Stimulated activated naive CD4-positive, alpha-beta T cell (primary cell): ENCODE results near the gene SLC38A6.

Source experiments
- DNase-seq, 6 experiments: peaks; one replicate each; lab custom pipeline; 2025; lab: John Stamatoyannopoulos, UW

SLC38A6 gene

GRCh38 chr14:60980811-60981632 lies at the start of gene SLC38A6, which contains the start of gene TRMT5:
SLC38A6 (plus strand) TSS chr14:60981245; CDS start chr14:60981278, 33 bp downstream.
TRMT5 (minus strand) TSS chr14:60981079; CDS start chr14:60980973, 106 bp downstream.
- peak; percentile 82 to 95 (median 89) for DNase-seq

DNA sequence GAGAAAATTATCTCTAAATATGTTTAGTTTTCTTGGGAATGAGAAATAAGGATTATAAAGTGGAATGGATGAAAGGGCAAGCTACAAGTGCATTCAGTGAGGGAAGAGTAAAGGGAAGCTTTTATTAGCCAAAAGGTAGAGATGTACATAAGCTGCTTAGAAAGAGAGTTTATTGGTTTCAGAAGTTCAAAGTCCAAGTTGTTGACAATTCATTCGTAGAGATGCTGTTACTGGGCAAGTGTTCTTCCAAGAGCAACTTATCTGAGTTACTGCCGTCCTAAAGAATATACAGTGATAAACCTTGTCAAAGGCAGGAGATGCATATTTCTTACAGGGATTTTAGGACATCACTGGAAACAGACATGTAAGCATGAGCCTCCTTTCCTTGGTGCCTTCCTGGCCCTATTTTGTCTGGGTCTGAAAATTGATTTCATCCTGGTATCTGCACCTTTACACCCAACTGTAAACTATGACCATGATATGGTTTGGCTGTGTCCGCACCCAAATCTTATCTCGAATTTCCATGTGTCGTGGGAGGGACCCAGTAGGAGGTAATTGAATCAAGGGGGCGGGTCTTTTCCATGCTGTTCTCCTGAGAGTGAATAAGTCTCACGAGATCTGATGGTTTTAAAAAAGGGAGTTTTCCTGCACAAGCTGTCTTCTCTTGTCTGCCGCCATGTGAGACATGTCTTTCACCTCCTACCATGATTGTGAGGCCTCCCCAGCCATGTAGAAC lies 47.0 kb upstream of the SLC38A6 start:
- no peak for DNase-seq

- DNase-seq: no peak
Measured at GRCh38 chr14:60935319-60935718, 45.7 kb upstream of the SLC38A6 start.

DNA sequence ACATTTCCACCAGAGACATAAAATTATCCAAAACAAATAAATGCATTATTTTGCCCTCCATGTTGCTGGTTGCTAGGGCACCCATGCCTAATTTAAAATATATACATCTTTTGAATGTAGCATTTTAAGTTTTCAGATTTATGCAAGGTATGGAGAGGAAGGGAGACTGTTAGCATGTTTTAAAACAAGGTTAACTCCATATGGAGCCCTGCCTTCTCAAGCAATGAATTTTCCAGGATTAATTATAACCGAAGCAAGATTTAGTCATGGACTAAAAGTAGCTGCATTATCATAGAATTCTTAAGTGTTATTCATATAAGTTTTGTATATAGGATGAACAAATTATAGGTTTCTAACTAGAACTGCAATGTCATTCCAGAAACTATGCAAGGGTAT lies 37.4 kb upstream of the SLC38A6 start:
- no peak for DNase-seq

DNA sequence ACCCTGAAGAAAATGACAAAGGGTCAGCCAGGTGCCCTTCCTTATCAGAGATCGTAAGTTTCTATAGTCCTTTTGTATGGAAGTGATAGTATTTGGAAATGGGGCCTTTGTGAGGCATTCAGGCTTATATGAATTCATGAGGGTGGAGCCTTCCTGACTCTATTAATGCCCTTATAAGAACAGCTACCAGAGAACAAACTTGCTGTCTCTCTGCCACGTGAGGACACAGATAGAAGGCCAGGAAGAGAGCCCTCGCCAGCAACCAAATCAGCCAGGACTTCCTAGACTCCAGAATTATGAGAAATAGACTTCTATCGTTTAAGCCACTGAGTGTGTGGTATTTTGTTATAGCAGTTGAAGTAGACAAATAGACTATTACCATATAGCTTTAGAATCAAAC lies 36.8 kb upstream of the SLC38A6 start:
- no peak for DNase-seq

- no peak for DNase-seq
Measured at GRCh38 chr14:60945984-60946383, 35.1 kb upstream of the SLC38A6 start.

- DNase-seq: no peak
Measured at GRCh38 chr14:60946773-60947172, 34.3 kb upstream of the SLC38A6 start.

GRCh38 chr14:60951776-60952435 lies 29.1 kb upstream of the SLC38A6 start:
- no peak for DNase-seq

GRCh38 chr14:60956202-60956601 lies 24.8 kb upstream of the SLC38A6 start:
- DNase-seq: no peak

GRCh38 chr14:60956632-60957031 lies 24.4 kb upstream of the SLC38A6 start:
- no peak for DNase-seq

- DNase-seq: no peak
Measured at GRCh38 chr14:60958146-60958545, 22.9 kb upstream of the SLC38A6 start.

GRCh38 chr14:60963761-60964160 lies 17.3 kb upstream of the SLC38A6 start:
- no peak for DNase-seq

GRCh38 chr14:60964904-60965303 lies 16.1 kb upstream of the SLC38A6 start:
- no peak for DNase-seq

GRCh38 chr14:60965402-60965801 lies 15.6 kb upstream of the SLC38A6 start:
- no peak for DNase-seq

GRCh38 chr14:60968099-60968498 lies 12.9 kb upstream of the SLC38A6 start:
- no peak for DNase-seq

DNA sequence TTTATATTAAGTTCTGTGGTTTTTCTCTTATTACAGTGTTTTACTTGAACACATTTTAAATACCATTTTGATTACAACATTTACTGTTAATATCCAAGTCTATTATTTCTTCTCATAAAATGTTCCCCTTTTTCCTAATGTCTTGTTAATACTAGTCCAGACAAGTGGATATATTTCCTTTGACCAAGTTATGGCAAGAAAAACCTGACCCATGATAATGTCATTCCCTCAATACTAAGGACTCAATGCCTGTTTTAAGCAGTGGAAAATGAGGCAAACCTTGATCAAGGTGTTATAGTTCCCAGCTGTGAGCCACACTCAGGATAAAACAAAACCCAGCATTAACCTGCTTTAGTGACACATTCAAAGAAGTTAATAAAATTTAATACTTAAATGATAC lies 12.4 kb upstream of the SLC38A6 start:
- DNase-seq: no peak

DNA sequence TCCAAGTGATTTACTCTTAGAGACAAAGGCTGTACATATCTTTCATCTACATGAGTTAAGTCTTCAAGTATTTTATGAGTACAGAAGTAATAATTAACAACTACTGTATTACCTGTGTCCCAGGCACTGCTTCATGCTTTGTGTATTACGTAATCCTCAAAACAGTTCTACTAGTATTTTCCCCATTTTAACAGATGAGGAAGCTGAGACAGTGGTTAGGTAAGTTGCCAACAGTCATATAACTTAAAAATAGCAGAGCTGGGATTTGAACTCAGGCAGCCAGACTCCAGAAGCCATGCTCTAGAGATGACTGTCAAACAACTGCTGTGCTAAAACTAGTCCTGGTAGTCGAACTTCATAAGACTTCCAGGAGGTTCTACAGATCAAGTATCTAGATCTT lies 10.9 kb upstream of the SLC38A6 start:
- DNase-seq: no peak

- no peak for DNase-seq
Measured at GRCh38 chr14:60971271-60971670, 9.8 kb upstream of the SLC38A6 start.

DNA sequence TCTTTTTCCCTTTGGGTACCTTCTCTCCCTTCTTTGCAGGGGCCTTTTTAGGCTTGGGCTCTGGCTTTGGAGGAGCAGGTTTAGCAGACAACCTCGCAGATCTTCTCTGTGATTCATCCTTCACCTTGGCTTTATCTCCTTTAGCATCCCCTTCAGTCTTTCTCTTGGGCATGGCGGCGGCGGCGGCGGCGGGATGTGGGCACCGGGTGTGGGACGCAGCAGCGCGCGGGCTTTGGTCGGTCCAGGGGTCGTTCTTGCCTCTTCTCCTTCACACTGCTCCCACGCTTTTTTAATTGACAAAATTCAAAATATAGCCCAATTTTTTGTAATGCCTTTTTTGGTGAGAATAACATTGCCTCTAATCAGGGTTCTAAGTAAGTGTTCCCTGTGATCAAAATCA lies 8.8 kb upstream of the SLC38A6 start:
- DNase-seq: no peak

DNA sequence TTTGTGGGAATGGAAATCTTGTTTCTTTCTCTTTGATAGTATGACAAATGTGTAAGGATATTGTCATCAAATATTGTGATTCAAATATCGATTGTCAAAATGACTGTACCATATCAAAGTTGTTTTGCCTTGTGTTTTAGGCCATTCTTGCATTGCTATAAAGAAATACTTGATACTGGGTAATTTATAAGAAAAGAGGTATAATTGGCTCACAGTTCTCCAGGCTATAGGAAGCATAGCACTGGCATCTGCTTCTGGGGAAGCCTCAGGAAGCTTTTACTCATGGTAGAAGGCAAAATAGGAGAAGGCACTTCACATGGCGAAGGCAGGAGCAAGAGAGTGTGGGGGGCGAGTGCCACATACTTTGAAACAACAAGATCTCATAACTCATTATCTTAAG lies 8.0 kb upstream of the SLC38A6 start:
- DNase-seq: no peak

GRCh38 chr14:60974090-60974651 lies 6.9 kb upstream of the SLC38A6 start:
- DNase-seq: no peak

- DNase-seq: no peak
Measured at GRCh38 chr14:60975551-60975950, 5.5 kb upstream of the SLC38A6 start.
